ENCODE results near the gene OOSP4A.
"Not testable (repeated sequence)": the region's sequence is repeated elsewhere in the genome, so short reads cannot be mapped to it uniquely, and the experiment has no call there.

OOSP4A gene

DNA sequence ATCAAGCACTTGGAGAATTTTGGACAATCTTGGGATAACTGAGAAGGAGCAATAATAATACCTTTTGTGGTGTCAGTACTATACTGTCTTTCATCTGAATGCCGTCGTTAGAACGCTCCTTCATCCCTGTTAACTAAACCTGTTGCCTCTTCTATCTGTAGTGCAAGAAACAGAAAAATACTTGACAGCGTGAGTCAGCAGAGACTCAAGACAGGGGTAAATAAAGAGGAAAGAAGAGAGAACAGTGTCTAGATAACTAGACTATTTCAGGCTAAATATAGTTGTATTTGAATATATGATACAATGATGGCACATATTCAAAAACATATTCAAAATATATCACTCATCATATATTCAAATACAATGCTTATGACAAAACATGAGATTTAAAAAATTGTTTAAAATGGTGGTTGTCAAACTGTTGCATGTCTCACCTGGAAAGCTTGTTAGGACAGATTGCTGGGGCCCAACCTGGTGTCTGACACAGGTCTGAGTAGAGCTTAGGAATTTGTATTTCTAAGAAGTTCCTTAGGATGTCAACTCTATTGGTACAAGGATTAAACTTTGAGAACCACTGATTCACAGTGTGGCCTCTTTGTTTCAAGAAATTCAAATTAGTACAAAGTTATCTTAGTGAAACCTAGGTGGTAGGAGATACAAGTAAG, 17.4 kb downstream of the OOSP4A start:
- Histone ChIP-seq H3K27ac (no peak overlapping the region), H3K36me3 (replicated peaks) (no peaks in the 10 kb centered on the region), H3K27me3 (replicated peaks) (no peaks in the 10 kb centered on the region), H3K4me3 (ENCODE audit: low read depth, low read length) (no peak overlapping the region)
- no peak for TF ChIP-seq CTCF (IDR thresholded peaks at IDR 0.05; ENCODE audit: low read depth, low read length, missing control alignments)
- in situ Hi-C loops (cut with HindIII; ENCODE audit: low pct_ligation_motif_present, low sequenced_read_pairs), result no loop called here
- no peak for DNase-seq

DNA sequence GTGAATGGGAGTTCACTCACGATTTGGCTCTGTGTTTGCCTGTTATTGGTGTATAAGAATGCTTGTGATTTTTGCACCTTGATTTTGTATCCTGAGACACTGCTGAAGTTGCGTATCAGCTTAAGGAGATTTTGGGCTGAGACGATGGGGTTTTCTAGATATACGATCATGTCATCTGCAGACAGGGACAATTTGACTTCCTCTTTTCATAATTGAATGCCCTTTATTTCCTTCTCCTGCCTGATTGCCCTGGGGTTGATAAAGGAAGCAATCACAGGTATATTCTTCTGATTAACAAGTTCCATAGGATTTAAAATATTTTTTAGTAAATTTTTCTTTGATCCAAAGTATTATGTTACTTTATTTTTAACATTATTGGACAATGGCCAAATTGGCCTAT, 18.2 kb downstream of the OOSP4A start:
- H3K4me3 ChIP-seq (ENCODE audit: low read depth, low read length); H3K27me3 ChIP-seq (replicated peaks); in situ Hi-C loops (cut with HindIII; ENCODE audit: low pct_ligation_motif_present, low sequenced_read_pairs); DNase-seq; H3K27ac ChIP-seq; H3K36me3 ChIP-seq (replicated peaks): not testable (repeated sequence)

GRCh38 chr11:59983212-59983611, 19.4 kb downstream of the OOSP4A start:
- no peaks in the 10 kb centered on the region for H3K36me3 ChIP-seq (replicated peaks)
- H3K27ac ChIP-seq, result no peak overlapping the region
- in situ Hi-C loops (cut with HindIII; ENCODE audit: low pct_ligation_motif_present, low sequenced_read_pairs), result no loop called here
- no peak for DNase-seq
- H3K4me3 ChIP-seq (ENCODE audit: low read depth, low read length), result no peak overlapping the region
- no peaks in the 10 kb centered on the region for H3K27me3 ChIP-seq (replicated peaks)
- no peak for TF ChIP-seq CTCF (IDR thresholded peaks at IDR 0.05; ENCODE audit: low read depth, low read length, missing control alignments)

DNA sequence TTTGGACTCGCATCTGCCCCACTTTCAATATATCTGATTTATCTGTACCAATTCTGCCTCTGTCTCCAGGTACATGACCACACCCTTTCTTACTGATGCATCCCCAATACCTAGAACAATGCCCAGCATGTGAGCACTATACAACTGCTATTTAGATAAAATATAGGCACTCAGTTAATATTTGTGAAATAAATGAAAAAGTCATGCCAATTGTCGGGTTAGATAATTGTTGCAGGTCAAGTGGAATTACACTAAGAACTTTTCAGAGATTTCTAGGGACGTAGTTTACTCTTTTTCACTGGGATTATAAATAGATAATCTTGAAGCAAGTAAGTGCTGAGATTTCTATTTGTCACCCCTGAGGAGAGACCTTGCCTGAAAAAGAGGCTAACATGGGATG, 20.5 kb downstream of the OOSP4A start:
- no peak for TF ChIP-seq CTCF (IDR thresholded peaks at IDR 0.05; ENCODE audit: low read depth, low read length, missing control alignments)
- no peaks in the 10 kb centered on the region for H3K27me3 ChIP-seq (replicated peaks)
- H3K36me3 ChIP-seq (replicated peaks), result no peaks in the 10 kb centered on the region
- H3K27ac ChIP-seq, result no peak overlapping the region
- no peak overlapping the region for H3K4me3 ChIP-seq (ENCODE audit: low read depth, low read length)
- in situ Hi-C loops (cut with HindIII; ENCODE audit: low pct_ligation_motif_present, low sequenced_read_pairs), result no loop called here
- DNase-seq, result no peak

DNA sequence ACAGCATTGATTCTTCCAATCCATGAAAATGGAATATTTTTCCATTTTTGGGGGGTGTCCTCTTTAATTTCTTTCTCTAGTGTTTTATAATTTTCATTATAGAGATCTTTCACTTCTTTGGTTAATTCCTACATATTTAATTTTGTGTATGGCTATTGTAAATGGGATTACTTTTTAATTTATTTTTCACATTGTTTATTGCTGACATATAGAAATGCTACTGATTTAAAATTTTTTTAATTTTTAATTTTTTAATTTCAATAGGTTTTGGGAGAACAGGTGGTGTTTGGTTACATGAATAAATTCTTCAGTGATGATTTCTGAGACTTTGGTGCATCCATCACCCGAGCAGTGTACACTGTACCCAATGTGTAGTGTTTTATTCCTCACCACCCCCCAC, 26.6 kb downstream of the OOSP4A start:
- no peak for TF ChIP-seq CTCF (IDR thresholded peaks at IDR 0.05; ENCODE audit: low read depth, low read length, missing control alignments)
- in situ Hi-C loops (cut with HindIII; ENCODE audit: low pct_ligation_motif_present, low sequenced_read_pairs), result no loop called here
- no peaks in the 10 kb centered on the region for H3K27me3 ChIP-seq (replicated peaks)
- DNase-seq, result no peak
- H3K36me3 ChIP-seq (replicated peaks), result no peaks in the 10 kb centered on the region
- H3K27ac ChIP-seq, result no peak overlapping the region
- H3K4me3 ChIP-seq (ENCODE audit: low read depth, low read length), result no peak overlapping the region

GRCh38 chr11:59992425-59992824, 28.6 kb downstream of the OOSP4A start:
- no peak for DNase-seq
- H3K27ac ChIP-seq, result no peak overlapping the region
- H3K27me3 ChIP-seq (replicated peaks), result no peaks in the 10 kb centered on the region
- TF ChIP-seq CTCF (IDR thresholded peaks at IDR 0.05; ENCODE audit: low read depth, low read length, missing control alignments), result no peak
- no peak overlapping the region for H3K4me3 ChIP-seq (ENCODE audit: low read depth, low read length)
- H3K36me3 ChIP-seq (replicated peaks), result no peaks in the 10 kb centered on the region
- in situ Hi-C loops (cut with HindIII; ENCODE audit: low pct_ligation_motif_present, low sequenced_read_pairs), result no loop called here

All from brain microvascular endothelial cell (primary cell).